ENCODE results near the gene CUEDC2. TPM values are rescaled to one million over a fixed set of nuclear protein-coding genes. Genes with fewer than 3 reads are reported as not detected.

CUEDC2 gene
- total and polyA plus RNA-seq, 2 donors (not counting 1 experiment from before 2014, with no cell fraction given) = 60.8 to 62.3 TPM

GRCh38 chr10:102453502-102453901 lies 21.1 kb upstream of the CUEDC2 start:
- peak overlapping the region; percentile 52 for H3K27ac ChIP-seq (ENCODE audit: insufficient read depth, low read length)
- H3K27me3 ChIP-seq (ENCODE audit: control insufficient read depth, insufficient read depth, low read length) = no peaks in the 10 kb centered on the region
- H3K4me3 ChIP-seq (replicated peaks in 1 of 4; ENCODE audit: control extremely low read depth in 1 of 4, insufficient read depth in 1 of 4, low read depth in 3 of 4, low read length in 4 of 4) = no peak overlapping the region
- no peak overlapping the region for H3K4me2 ChIP-seq (ENCODE audit: extremely low read depth, insufficient read depth, low read length)
- H3K9ac ChIP-seq (ENCODE audit: insufficient read depth, low read length) = no peak overlapping the region
- no peak for TF ChIP-seq CTCF (conservative IDR thresholded peaks at IDR 0.05 in 1 of 2, IDR thresholded peaks at IDR 0.05 in 1 of 2; ENCODE audit: low read depth in 1 of 2, low read length in 2 of 2)
- no peak for TF ChIP-seq EZH2 (IDR thresholded peaks at IDR 0.05; ENCODE audit: low read length, missing control alignments)
- no peaks in the 10 kb centered on the region for H3K9me3 ChIP-seq (ENCODE audit: control insufficient read depth, insufficient read depth, low read depth, low read length)
- H3K79me2 ChIP-seq (ENCODE audit: control insufficient read depth, insufficient read depth, low read length) = no peaks in the 10 kb centered on the region
- no peak for DNase-seq (ENCODE audit: low read depth in 2 of 2)
- H4K20me1 ChIP-seq (ENCODE audit: control insufficient read depth, extremely low read depth, insufficient read depth, low read length) = no peaks in the 10 kb centered on the region
- H3K36me3 ChIP-seq (ENCODE audit: control insufficient read depth, insufficient read depth, low read length) = no peaks in the 10 kb centered on the region
- H2AFZ ChIP-seq (ENCODE audit: low read length) = no peak overlapping the region
- peaks cover 17% of the 10 kb centered on the region for H3K4me1 ChIP-seq (ENCODE audit: control insufficient read depth, extremely low read depth, insufficient read depth, low read length)

DNA sequence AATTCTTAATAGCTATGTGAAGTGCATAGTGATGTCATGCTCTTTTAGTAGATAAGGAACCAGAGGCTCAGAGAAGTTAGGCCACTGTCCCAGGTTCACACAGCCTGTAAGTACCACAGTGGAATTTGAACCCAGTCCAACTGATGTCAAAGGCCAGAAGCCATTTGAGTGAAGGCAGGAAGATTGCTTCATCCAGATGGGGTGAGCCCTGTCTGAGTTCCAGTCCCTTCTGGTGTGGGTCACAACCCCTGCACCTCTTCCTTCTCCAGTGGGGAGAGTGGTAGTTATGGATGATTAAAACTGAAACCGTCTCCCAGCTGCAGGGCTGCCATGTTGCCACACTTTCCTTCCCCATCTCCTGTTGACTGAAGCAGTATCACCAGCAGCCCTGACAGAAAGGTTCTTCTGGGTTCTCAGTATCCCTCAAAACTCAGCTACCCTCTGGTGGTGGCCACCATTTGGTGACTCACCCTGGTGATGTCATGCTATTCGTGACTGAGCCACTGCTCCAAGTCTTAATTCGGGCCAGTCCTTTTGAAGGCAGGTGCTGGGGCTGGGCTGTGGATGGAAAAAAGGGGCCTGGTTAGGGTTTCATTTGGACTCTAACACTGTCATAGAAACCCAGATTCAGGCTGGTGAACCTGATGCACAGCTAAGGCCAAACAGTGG lies 20.4 kb upstream of the CUEDC2 start:
- H3K36me3 ChIP-seq (ENCODE audit: control insufficient read depth, insufficient read depth, low read length) = no peaks in the 10 kb centered on the region
- H3K9ac ChIP-seq (ENCODE audit: insufficient read depth, low read length) = no peak overlapping the region
- H3K4me3 ChIP-seq (replicated peaks in 1 of 4; ENCODE audit: control extremely low read depth in 1 of 4, insufficient read depth in 1 of 4, low read depth in 3 of 4, low read length in 4 of 4) = no peak overlapping the region
- no peaks in the 10 kb centered on the region for H3K27me3 ChIP-seq (ENCODE audit: control insufficient read depth, insufficient read depth, low read length)
- peaks cover 17% of the 10 kb centered on the region for H3K4me1 ChIP-seq (ENCODE audit: control insufficient read depth, extremely low read depth, insufficient read depth, low read length)
- DNase-seq (ENCODE audit: low read depth in 2 of 2) = peak; percentile 68 to 75
- no peaks in the 10 kb centered on the region for H4K20me1 ChIP-seq (ENCODE audit: control insufficient read depth, extremely low read depth, insufficient read depth, low read length)
- peak overlapping the region; percentile 52 for H3K27ac ChIP-seq (ENCODE audit: insufficient read depth, low read length)
- H2AFZ ChIP-seq (ENCODE audit: low read length) = no peak overlapping the region
- no peaks in the 10 kb centered on the region for H3K79me2 ChIP-seq (ENCODE audit: control insufficient read depth, insufficient read depth, low read length)
- no peaks in the 10 kb centered on the region for H3K9me3 ChIP-seq (ENCODE audit: control insufficient read depth, insufficient read depth, low read depth, low read length)
- no peak overlapping the region for H3K4me2 ChIP-seq (ENCODE audit: extremely low read depth, insufficient read depth, low read length)
- TF ChIP-seq EZH2 (IDR thresholded peaks at IDR 0.05; ENCODE audit: low read length, missing control alignments) = no peak

GRCh38 chr10:102451105-102451969 lies 19.0 kb upstream of the CUEDC2 start, which contains the start of gene C10orf95:
Gene C10orf95, minus strand, starts transcription at chr10:102451543. Its CDS starts 450 bp downstream, at chr10:102451093.
- Histone ChIP-seq H3K27ac (ENCODE audit: insufficient read depth, low read length) (no peak within 1 kb of the TSS), H3K36me3 (ENCODE audit: control insufficient read depth, insufficient read depth, low read length) (no peaks in the 10 kb centered on the region), H3K9me3 (ENCODE audit: control insufficient read depth, insufficient read depth, low read depth, low read length) (no peaks in the 10 kb centered on the region), H2AFZ (ENCODE audit: low read length) (peak within 1 kb of the TSS; percentile 13), H3K9ac (ENCODE audit: insufficient read depth, low read length) (peak within 1 kb of the TSS; percentile 57), H3K4me1 (ENCODE audit: control insufficient read depth, extremely low read depth, insufficient read depth, low read length) (peaks cover 17% of the 10 kb centered on the region), H3K4me3 (replicated peaks in 1 of 4; ENCODE audit: control extremely low read depth in 1 of 4, insufficient read depth in 1 of 4, low read depth in 3 of 4, low read length in 4 of 4) (peak within 1 kb of the TSS; percentile 52 to 70 (median 63)), H4K20me1 (ENCODE audit: control insufficient read depth, extremely low read depth, insufficient read depth, low read length) (no peaks in the 10 kb centered on the region), H3K27me3 (ENCODE audit: control insufficient read depth, insufficient read depth, low read length) (no peaks in the 10 kb centered on the region), H3K4me2 (ENCODE audit: extremely low read depth, insufficient read depth, low read length) (peak within 1 kb of the TSS; percentile 99), H3K79me2 (ENCODE audit: control insufficient read depth, insufficient read depth, low read length) (no peaks in the 10 kb centered on the region)
- TF ChIP-seq CTCF (conservative IDR thresholded peaks at IDR 0.05 in 1 of 2, IDR thresholded peaks at IDR 0.05 in 1 of 2; ENCODE audit: low read depth in 1 of 2, low read length in 2 of 2) = no peak
- no peak for DNase-seq (ENCODE audit: low read depth in 2 of 2)

Data from fibroblast of lung (primary cell).